H1 (cell line): ENCODE results near the gene CARD16. TPM values are rescaled to one million over a fixed set of nuclear protein-coding genes. Genes with fewer than 3 reads are reported as not detected.

ENCODE experiments used
- BACH1 ChIP-seq: IDR thresholded peaks from 2 replicates; pipeline ENCODE4 v1.6.1; 2012; ENCODE audit warnings: low read length, improper control_type of control experiment
- BRCA1 ChIP-seq: IDR thresholded peaks from 2 replicates; pipeline ENCODE4 v1.6.1; 2012; ENCODE audit warnings: low read depth, low read length, improper control_type of control experiment
- KDM4A ChIP-seq: IDR thresholded peaks from one replicate; pipeline ENCODE4 v1.7.1; 2012; ENCODE audit warnings: low read depth, mild to moderate bottlenecking, moderate library complexity, low read length, inconsistent platforms; ENCODE audit not compliant: severe bottlenecking
- RXRA ChIP-seq: IDR thresholded peaks from 2 replicates; pipeline ENCODE4 v1.6.1; 2011; ENCODE audit warnings: low read depth, mild to moderate bottlenecking, low read length, moderate library complexity; ENCODE audit not compliant: insufficient read depth
- SAP30 ChIP-seq: fragments of 300-600 bp; sonication (generic); IDR thresholded peaks from 2 replicates; pipeline ENCODE4 v1.7.1; 2012; ENCODE audit warnings: low read length, moderate library complexity, mild to moderate bottlenecking, inconsistent platforms; ENCODE audit not compliant: insufficient read depth, insufficient replicate concordance
- SP4 ChIP-seq: IDR thresholded peaks from 2 replicates; pipeline ENCODE4 v1.6.1; 2012; ENCODE audit warnings: low read length, inconsistent platforms
- polyA plus RNA-seq, 7 experiments: library from polyadenylated mRNA; depleted of rRNA in 3 of 7; stranded (reverse) in 5 of 7; unstranded in 2 of 7; fragments of >200 nt in 5 of 7; fragments of 200-250 nt in 2 of 7; gene quantifications; 1 replicate in 5 of 7; 2 replicates in 1 of 7; 4 replicates in 1 of 7; pipeline versions ENCODE4 v1.2.1 to v1.2.3, GENCODE V29; 2011 to 2013; ENCODE audit warnings: missing spikeins in 2 of 7, mixed read lengths in 2 of 7
- total RNA-seq: library from RNA; stranded (reverse); fragmentation: NEBNext Ultra II Directional; extraction: Animal tissue kit (Norgen Biotek cat#: 25700); gene quantifications from 2 replicates; pipeline ENCODE4 v1.2.1, GENCODE V29; 2021
- TF ChIP-seq, protein P1 (sequence below): fragments of 300-600 bp; sonication (generic); IDR thresholded peaks from 2 replicates; pipeline ENCODE4 v1.7.1; 2012; ENCODE audit warnings: low read length, moderate library complexity, mild to moderate bottlenecking, inconsistent platforms; ENCODE audit not compliant: insufficient replicate concordance
- TF ChIP-seq, protein P2 (sequence below): IDR thresholded peaks from 2 replicates; pipeline ENCODE4 v1.6.1; 2012; ENCODE audit warnings: low read length, inconsistent platforms

Gene CARD16
- total and polyA plus RNA-seq, 2 of the 8 experiments (the other 6 are each of a cell fraction or from before 2014, with no cell fraction given) = not detected

- TF ChIP-seq, protein P1, sequence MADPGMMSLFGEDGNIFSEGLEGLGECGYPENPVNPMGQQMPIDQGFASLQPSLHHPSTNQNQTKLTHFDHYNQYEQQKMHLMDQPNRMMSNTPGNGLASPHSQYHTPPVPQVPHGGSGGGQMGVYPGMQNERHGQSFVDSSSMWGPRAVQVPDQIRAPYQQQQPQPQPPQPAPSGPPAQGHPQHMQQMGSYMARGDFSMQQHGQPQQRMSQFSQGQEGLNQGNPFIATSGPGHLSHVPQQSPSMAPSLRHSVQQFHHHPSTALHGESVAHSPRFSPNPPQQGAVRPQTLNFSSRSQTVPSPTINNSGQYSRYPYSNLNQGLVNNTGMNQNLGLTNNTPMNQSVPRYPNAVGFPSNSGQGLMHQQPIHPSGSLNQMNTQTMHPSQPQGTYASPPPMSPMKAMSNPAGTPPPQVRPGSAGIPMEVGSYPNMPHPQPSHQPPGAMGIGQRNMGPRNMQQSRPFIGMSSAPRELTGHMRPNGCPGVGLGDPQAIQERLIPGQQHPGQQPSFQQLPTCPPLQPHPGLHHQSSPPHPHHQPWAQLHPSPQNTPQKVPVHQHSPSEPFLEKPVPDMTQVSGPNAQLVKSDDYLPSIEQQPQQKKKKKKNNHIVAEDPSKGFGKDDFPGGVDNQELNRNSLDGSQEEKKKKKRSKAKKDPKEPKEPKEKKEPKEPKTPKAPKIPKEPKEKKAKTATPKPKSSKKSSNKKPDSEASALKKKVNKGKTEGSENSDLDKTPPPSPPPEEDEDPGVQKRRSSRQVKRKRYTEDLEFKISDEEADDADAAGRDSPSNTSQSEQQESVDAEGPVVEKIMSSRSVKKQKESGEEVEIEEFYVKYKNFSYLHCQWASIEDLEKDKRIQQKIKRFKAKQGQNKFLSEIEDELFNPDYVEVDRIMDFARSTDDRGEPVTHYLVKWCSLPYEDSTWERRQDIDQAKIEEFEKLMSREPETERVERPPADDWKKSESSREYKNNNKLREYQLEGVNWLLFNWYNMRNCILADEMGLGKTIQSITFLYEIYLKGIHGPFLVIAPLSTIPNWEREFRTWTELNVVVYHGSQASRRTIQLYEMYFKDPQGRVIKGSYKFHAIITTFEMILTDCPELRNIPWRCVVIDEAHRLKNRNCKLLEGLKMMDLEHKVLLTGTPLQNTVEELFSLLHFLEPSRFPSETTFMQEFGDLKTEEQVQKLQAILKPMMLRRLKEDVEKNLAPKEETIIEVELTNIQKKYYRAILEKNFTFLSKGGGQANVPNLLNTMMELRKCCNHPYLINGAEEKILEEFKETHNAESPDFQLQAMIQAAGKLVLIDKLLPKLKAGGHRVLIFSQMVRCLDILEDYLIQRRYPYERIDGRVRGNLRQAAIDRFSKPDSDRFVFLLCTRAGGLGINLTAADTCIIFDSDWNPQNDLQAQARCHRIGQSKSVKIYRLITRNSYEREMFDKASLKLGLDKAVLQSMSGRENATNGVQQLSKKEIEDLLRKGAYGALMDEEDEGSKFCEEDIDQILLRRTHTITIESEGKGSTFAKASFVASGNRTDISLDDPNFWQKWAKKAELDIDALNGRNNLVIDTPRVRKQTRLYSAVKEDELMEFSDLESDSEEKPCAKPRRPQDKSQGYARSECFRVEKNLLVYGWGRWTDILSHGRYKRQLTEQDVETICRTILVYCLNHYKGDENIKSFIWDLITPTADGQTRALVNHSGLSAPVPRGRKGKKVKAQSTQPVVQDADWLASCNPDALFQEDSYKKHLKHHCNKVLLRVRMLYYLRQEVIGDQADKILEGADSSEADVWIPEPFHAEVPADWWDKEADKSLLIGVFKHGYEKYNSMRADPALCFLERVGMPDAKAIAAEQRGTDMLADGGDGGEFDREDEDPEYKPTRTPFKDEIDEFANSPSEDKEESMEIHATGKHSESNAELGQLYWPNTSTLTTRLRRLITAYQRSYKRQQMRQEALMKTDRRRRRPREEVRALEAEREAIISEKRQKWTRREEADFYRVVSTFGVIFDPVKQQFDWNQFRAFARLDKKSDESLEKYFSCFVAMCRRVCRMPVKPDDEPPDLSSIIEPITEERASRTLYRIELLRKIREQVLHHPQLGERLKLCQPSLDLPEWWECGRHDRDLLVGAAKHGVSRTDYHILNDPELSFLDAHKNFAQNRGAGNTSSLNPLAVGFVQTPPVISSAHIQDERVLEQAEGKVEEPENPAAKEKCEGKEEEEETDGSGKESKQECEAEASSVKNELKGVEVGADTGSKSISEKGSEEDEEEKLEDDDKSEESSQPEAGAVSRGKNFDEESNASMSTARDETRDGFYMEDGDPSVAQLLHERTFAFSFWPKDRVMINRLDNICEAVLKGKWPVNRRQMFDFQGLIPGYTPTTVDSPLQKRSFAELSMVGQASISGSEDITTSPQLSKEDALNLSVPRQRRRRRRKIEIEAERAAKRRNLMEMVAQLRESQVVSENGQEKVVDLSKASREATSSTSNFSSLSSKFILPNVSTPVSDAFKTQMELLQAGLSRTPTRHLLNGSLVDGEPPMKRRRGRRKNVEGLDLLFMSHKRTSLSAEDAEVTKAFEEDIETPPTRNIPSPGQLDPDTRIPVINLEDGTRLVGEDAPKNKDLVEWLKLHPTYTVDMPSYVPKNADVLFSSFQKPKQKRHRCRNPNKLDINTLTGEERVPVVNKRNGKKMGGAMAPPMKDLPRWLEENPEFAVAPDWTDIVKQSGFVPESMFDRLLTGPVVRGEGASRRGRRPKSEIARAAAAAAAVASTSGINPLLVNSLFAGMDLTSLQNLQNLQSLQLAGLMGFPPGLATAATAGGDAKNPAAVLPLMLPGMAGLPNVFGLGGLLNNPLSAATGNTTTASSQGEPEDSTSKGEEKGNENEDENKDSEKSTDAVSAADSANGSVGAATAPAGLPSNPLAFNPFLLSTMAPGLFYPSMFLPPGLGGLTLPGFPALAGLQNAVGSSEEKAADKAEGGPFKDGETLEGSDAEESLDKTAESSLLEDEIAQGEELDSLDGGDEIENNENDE = no peak
- TF ChIP-seq, protein P2, sequence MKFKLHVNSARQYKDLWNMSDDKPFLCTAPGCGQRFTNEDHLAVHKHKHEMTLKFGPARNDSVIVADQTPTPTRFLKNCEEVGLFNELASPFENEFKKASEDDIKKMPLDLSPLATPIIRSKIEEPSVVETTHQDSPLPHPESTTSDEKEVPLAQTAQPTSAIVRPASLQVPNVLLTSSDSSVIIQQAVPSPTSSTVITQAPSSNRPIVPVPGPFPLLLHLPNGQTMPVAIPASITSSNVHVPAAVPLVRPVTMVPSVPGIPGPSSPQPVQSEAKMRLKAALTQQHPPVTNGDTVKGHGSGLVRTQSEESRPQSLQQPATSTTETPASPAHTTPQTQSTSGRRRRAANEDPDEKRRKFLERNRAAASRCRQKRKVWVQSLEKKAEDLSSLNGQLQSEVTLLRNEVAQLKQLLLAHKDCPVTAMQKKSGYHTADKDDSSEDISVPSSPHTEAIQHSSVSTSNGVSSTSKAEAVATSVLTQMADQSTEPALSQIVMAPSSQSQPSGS = no peak
- no peak for TF ChIP-seq RXRA
- TF ChIP-seq KDM4A = no peak
- TF ChIP-seq SAP30 = no peak
- no peak for TF ChIP-seq SP4
- TF ChIP-seq BACH1 = no peak
- TF ChIP-seq BRCA1 = no peak
Measured at GRCh38 chr11:105052487-105052886, 7.4 kb upstream of the CARD16 start (continued).
